HepG2 (cell line): ENCODE measurements around the gene LMAN2L. TPM values are rescaled to one million over a fixed set of nuclear protein-coding genes. Genes with fewer than 3 reads are reported as not detected.

ENCODE experiments used
- ATRX ChIP-seq: sonication (generic); formaldehyde crosslinking; IDR thresholded peaks from 2 replicates; pipeline ENCODE4 v1.4.0; 2020; ENCODE audit warnings: missing genetic modification reagents, borderline replicate concordance
- CBX5 ChIP-seq: sonication (generic); formaldehyde crosslinking; IDR thresholded peaks from 2 replicates; pipeline ENCODE4 v1.4.0; 2020; ENCODE audit warnings: missing genetic modification reagents, borderline replicate concordance
- DNMT1 ChIP-seq: sonication (generic); formaldehyde crosslinking; IDR thresholded peaks from 2 replicates; pipeline ENCODE4 v1.5.1; 2020; ENCODE audit warnings: mild to moderate bottlenecking, missing genetic modification reagents
- DPF2 ChIP-seq: sonication (generic); formaldehyde crosslinking; IDR thresholded peaks from 2 replicates; pipeline ENCODE4 v1.4.0; 2020; ENCODE audit warnings: mild to moderate bottlenecking, low read depth, missing genetic modification reagents, borderline replicate concordance
- ELF3 ChIP-seq: IDR thresholded peaks from 2 replicates; pipeline ENCODE4 v1.6.1; 2016; ENCODE audit warnings: missing genetic modification reagents, missing compliant biosample characterization
- IRX3 ChIP-seq: sonication (generic); formaldehyde crosslinking; IDR thresholded peaks from 2 replicates; pipeline ENCODE4 v1.8.1; 2023; ENCODE audit warnings: mild to moderate bottlenecking, low read depth, missing genetic modification reagents, borderline replicate concordance
- MEF2D ChIP-seq: sonication (generic); formaldehyde crosslinking; IDR thresholded peaks from 2 replicates; pipeline ENCODE4 v1.5.1; 2020; ENCODE audit warnings: mild to moderate bottlenecking, missing genetic modification reagents
- MXD4 ChIP-seq: IDR thresholded peaks from 2 replicates; pipeline ENCODE4 v1.6.1; 2016; ENCODE audit warnings: mild to moderate bottlenecking, missing biosample characterization, missing genetic modification reagents
- PCBP1 ChIP-seq: fragments of 200-400 bp; formaldehyde crosslinking; IDR thresholded peaks from 2 replicates; pipeline ENCODE4 v1.6.1; 2017; ENCODE audit warnings: mild to moderate bottlenecking, low read depth, low read length, borderline replicate concordance
- REPIN1 ChIP-seq: sonication (generic); formaldehyde crosslinking; IDR thresholded peaks from 2 replicates; pipeline ENCODE4 v1.8.0; 2022; ENCODE audit warnings: missing genetic modification reagents, low read depth, mild to moderate bottlenecking, borderline replicate concordance
- TCF7 ChIP-seq: sonication (generic); IDR thresholded peaks from 2 replicates; pipeline ENCODE4 v1.6.1; 2016; ENCODE audit warnings: antibody characterized with exemption, low read depth
- ZBTB20 ChIP-seq: sonication (generic); formaldehyde crosslinking; IDR thresholded peaks from 2 replicates; pipeline ENCODE4 v1.8.1; 2023; ENCODE audit warnings: missing genetic modification reagents, low read depth, mild to moderate bottlenecking, borderline replicate concordance
- ZBTB38 ChIP-seq: sonication (generic); formaldehyde crosslinking; IDR thresholded peaks from 2 replicates; pipeline ENCODE4 v1.5.1; 2020; ENCODE audit warnings: mild to moderate bottlenecking, missing genetic modification reagents
- ZNF556 ChIP-seq: sonication (generic); formaldehyde crosslinking; IDR thresholded peaks from 2 replicates; pipeline ENCODE4 v1.4.0; 2020; ENCODE audit warnings: mild to moderate bottlenecking, missing genetic modification reagents, borderline replicate concordance
- ZNF878 ChIP-seq: sonication (generic); formaldehyde crosslinking; IDR thresholded peaks from 2 replicates; pipeline ENCODE4 v1.8.1; 2023; ENCODE audit warnings: mild to moderate bottlenecking, missing genetic modification reagents, moderate library complexity
- polyA plus RNA-seq, 8 experiments: library from polyadenylated mRNA; depleted of rRNA in 3 of 8; stranded (reverse) in 7 of 8; unstranded in 1 of 8; fragments of >200 nt; fragmentation: Illumina TruSeq in 4 of 8; extraction: Trizol in 4 of 8; gene quantifications; 2 replicates each; pipeline versions ENCODE4 v1.2.1 to v1.2.3, GENCODE V29; 2011 to 2016; ENCODE audit warnings: low read depth in 4 of 8, missing spikeins in 1 of 8, mixed read lengths in 1 of 8; ENCODE audit not compliant: insufficient read depth in 1 of 8
- total RNA-seq, 5 experiments: library from RNA; depleted of rRNA; stranded (reverse); fragments of >200 nt; fragmentation: Illumina TruSeq; extraction: Trizol; gene quantifications; 2 replicates each; pipeline ENCODE4 v1.2.3, GENCODE V29; 2016; ENCODE audit warnings: low read depth in 1 of 5
- TF ChIP-seq, protein P1 (sequence below): sonication (generic); formaldehyde crosslinking; IDR thresholded peaks from 2 replicates; pipeline ENCODE4 v1.5.0; 2020; ENCODE audit warnings: mild to moderate bottlenecking, missing genetic modification reagents
- TF ChIP-seq, protein P2 (sequence below): sonication (generic); formaldehyde crosslinking; IDR thresholded peaks from 2 replicates; pipeline ENCODE4 v1.4.0; 2020; ENCODE audit warnings: missing genetic modification reagents, borderline replicate concordance
- TF ChIP-seq, protein P3 (sequence below): sonication (generic); formaldehyde crosslinking; IDR thresholded peaks from 2 replicates; pipeline ENCODE4 v1.4.0; 2020; ENCODE audit warnings: mild to moderate bottlenecking, missing genetic modification reagents

The LMAN2L gene
- total and polyA plus RNA-seq, 2 of the 13 experiments (the other 11 are each of a cell fraction or from before 2014, with no cell fraction given), result 39.1 to 57.9 TPM

GRCh38 chr2:96685577-96686459 lies 54.0 kb downstream of the LMAN2L start (continued):
- TF ChIP-seq, protein P1, sequence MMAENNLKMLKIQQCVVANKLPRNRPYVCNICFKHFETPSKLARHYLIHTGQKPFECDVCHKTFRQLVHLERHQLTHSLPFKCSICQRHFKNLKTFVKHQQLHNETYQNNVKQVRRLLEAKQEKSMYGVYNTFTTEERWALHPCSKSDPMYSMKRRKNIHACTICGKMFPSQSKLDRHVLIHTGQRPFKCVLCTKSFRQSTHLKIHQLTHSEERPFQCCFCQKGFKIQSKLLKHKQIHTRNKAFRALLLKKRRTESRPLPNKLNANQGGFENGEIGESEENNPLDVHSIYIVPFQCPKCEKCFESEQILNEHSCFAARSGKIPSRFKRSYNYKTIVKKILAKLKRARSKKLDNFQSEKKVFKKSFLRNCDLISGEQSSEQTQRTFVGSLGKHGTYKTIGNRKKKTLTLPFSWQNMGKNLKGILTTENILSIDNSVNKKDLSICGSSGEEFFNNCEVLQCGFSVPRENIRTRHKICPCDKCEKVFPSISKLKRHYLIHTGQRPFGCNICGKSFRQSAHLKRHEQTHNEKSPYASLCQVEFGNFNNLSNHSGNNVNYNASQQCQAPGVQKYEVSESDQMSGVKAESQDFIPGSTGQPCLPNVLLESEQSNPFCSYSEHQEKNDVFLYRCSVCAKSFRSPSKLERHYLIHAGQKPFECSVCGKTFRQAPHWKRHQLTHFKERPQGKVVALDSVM (CRISPR knock-in tag), result peak; percentile 85
- TF ChIP-seq ZBTB20 (CRISPR knock-in tag) (peak; percentile 25; the same call in 1 of the 2 replicates), MEF2D (CRISPR knock-in tag) (no peak), ELF3 (peak; percentile 52), TCF7 (no peak), DNMT1 (no peak), ZNF878 (CRISPR knock-in tag) (no peak), ZNF556 (CRISPR knock-in tag) (no peak; the same call in 1 of the 2 replicates), IRX3 (CRISPR knock-in tag) (no peak), PCBP1 (no peak; the same call in 1 of the 2 replicates), REPIN1 (0 out of 2 replicates have a peak, but pooled peaks have one; percentile 40), MXD4 (CRISPR knock-in tag) (peak; percentile 57; the same call in 1 of the 2 replicates), ATRX (no peak), DPF2 (CRISPR knock-in tag) (no peak), ZBTB38 (CRISPR knock-in tag) (peak; percentile 60), CBX5 (CRISPR knock-in tag) (peak; percentile 78)
- TF ChIP-seq, protein P2, sequence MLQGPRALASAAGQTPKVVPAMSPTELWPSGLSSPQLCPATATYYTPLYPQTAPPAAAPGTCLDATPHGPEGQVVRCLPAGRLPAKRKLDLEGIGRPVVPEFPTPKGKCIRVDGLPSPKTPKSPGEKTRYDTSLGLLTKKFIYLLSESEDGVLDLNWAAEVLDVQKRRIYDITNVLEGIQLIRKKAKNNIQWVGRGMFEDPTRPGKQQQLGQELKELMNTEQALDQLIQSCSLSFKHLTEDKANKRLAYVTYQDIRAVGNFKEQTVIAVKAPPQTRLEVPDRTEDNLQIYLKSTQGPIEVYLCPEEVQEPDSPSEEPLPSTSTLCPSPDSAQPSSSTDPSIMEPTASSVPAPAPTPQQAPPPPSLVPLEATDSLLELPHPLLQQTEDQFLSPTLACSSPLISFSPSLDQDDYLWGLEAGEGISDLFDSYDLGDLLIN (CRISPR knock-in tag), result no peak
- TF ChIP-seq, protein P3, sequence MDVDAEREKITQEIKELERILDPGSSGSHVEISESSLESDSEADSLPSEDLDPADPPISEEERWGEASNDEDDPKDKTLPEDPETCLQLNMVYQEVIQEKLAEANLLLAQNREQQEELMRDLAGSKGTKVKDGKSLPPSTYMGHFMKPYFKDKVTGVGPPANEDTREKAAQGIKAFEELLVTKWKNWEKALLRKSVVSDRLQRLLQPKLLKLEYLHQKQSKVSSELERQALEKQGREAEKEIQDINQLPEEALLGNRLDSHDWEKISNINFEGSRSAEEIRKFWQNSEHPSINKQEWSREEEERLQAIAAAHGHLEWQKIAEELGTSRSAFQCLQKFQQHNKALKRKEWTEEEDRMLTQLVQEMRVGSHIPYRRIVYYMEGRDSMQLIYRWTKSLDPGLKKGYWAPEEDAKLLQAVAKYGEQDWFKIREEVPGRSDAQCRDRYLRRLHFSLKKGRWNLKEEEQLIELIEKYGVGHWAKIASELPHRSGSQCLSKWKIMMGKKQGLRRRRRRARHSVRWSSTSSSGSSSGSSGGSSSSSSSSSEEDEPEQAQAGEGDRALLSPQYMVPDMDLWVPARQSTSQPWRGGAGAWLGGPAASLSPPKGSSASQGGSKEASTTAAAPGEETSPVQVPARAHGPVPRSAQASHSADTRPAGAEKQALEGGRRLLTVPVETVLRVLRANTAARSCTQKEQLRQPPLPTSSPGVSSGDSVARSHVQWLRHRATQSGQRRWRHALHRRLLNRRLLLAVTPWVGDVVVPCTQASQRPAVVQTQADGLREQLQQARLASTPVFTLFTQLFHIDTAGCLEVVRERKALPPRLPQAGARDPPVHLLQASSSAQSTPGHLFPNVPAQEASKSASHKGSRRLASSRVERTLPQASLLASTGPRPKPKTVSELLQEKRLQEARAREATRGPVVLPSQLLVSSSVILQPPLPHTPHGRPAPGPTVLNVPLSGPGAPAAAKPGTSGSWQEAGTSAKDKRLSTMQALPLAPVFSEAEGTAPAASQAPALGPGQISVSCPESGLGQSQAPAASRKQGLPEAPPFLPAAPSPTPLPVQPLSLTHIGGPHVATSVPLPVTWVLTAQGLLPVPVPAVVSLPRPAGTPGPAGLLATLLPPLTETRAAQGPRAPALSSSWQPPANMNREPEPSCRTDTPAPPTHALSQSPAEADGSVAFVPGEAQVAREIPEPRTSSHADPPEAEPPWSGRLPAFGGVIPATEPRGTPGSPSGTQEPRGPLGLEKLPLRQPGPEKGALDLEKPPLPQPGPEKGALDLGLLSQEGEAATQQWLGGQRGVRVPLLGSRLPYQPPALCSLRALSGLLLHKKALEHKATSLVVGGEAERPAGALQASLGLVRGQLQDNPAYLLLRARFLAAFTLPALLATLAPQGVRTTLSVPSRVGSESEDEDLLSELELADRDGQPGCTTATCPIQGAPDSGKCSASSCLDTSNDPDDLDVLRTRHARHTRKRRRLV (CRISPR knock-in tag), result no peak
